ENCODE measurements around the gene RPF1.

- TF ChIP-seq CTCF (conservative IDR thresholded peaks at IDR 0.05; ENCODE audit: low read depth, low read length) (no peak), POLR2A (IDR thresholded peaks at IDR 0.05; ENCODE audit: low read depth, low read length) (no peak)
Measured at GRCh38 chr1:84434801-84435549, 44.1 kb upstream of the RPF1 start.

All from IMR-90 (cell line).